Measurements from ENCODE around the gene INPP4B.

Gene INPP4B

DNA sequence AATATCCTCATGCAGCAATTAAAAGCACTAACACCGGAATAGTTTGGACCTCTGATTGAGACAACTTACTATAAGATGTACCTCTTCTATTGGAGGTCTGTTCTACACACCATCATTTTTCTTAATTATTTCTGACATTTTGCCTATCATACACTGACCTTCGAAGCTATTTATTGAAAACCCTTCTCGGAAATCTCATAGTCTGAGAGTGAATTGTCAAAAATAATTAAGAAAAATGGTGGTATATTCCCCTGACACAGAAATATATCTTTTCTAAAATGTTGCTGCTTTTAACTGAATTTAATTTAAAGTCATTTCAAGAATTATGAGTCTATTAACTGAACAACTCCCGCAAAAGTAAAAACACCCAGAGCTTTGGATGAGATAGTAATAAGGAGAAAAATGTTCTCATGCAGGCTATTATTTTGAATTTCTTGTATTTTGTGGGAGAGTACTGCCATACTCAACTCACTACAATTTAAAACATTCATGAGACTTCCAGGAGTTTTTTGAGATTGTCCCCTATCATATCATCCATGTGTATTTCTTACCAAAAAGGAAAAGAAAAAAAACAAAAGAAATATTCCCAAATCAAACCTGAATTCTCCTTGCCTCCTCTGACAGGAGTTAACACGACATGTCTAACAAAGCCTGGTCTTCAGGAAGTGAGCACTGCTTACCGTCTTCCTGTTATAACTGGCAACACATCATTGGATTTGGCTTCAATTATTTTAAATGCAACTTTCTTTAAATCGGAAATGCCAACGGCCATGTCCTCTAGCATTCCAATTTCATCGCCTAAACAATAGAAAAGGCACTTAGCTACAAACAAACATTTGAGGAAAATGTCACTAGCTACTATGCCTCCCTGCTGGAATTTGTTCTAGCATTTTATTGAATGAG lies 724.4 kb downstream of the INPP4B start:
- Histone ChIP-seq H3K27me3 (replicated peaks; ENCODE audit: control insufficient read depth, insufficient read depth, low read length) (no peaks in the 10 kb centered on the region), H3K36me3 (ENCODE audit: control insufficient read depth, insufficient read depth, low read length) (no peaks in the 10 kb centered on the region), H3K4me3 (replicated peaks; ENCODE audit: low read depth, low read length) (no peak overlapping the region)
- no peak for TF ChIP-seq CTCF (IDR thresholded peaks at IDR 0.05; ENCODE audit: insufficient read depth, low read length, poor library complexity, severe bottlenecking)
- DNase-seq (ENCODE audit: extremely low read depth, insufficient read length): no peak

DNA sequence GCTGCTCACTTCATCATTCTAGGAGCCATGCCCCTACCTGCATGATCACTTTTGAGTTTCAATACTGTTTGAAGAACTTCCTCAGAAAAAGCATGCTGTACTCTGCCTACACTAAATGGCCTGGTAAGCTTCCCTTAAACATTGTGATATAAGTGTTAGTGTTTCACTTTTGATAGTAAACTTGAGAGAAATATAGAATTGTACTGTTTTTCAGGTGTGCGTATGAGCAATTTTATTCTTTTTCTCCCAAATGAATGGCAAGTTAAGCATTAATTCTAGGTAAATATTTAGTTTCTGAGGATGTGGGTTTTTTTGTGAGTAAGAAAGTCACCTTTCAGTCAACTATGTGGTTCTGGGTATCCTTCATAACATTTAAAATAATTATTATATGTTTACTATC lies 725.2 kb downstream of the INPP4B start:
- DNase-seq (ENCODE audit: extremely low read depth, insufficient read length): no peak
- no peak overlapping the region for H3K4me3 ChIP-seq (replicated peaks; ENCODE audit: low read depth, low read length)
- no peaks in the 10 kb centered on the region for H3K36me3 ChIP-seq (ENCODE audit: control insufficient read depth, insufficient read depth, low read length)
- no peak for TF ChIP-seq CTCF (IDR thresholded peaks at IDR 0.05; ENCODE audit: insufficient read depth, low read length, poor library complexity, severe bottlenecking)
- no peaks in the 10 kb centered on the region for H3K27me3 ChIP-seq (replicated peaks; ENCODE audit: control insufficient read depth, insufficient read depth, low read length)

- no peak overlapping the region for H3K4me3 ChIP-seq (replicated peaks; ENCODE audit: low read depth, low read length)
- TF ChIP-seq CTCF (IDR thresholded peaks at IDR 0.05; ENCODE audit: insufficient read depth, low read length, poor library complexity, severe bottlenecking): no peak
- DNase-seq (ENCODE audit: extremely low read depth, insufficient read length): no peak
- no peaks in the 10 kb centered on the region for H3K36me3 ChIP-seq (ENCODE audit: control insufficient read depth, insufficient read depth, low read length)
- no peaks in the 10 kb centered on the region for H3K27me3 ChIP-seq (replicated peaks; ENCODE audit: control insufficient read depth, insufficient read depth, low read length)
Observed at GRCh38 chr4:142112451-142112850, 733.6 kb downstream of the INPP4B start.

GRCh38 chr4:142110136-142110535 lies 736.0 kb downstream of the INPP4B start:
- TF ChIP-seq CTCF (IDR thresholded peaks at IDR 0.05; ENCODE audit: insufficient read depth, low read length, poor library complexity, severe bottlenecking): no peak
- no peak for DNase-seq (ENCODE audit: extremely low read depth, insufficient read length)
- Histone ChIP-seq H3K36me3 (ENCODE audit: control insufficient read depth, insufficient read depth, low read length) (no peaks in the 10 kb centered on the region), H3K27me3 (replicated peaks; ENCODE audit: control insufficient read depth, insufficient read depth, low read length) (no peaks in the 10 kb centered on the region), H3K4me3 (replicated peaks; ENCODE audit: low read depth, low read length) (no peak overlapping the region)

DNA sequence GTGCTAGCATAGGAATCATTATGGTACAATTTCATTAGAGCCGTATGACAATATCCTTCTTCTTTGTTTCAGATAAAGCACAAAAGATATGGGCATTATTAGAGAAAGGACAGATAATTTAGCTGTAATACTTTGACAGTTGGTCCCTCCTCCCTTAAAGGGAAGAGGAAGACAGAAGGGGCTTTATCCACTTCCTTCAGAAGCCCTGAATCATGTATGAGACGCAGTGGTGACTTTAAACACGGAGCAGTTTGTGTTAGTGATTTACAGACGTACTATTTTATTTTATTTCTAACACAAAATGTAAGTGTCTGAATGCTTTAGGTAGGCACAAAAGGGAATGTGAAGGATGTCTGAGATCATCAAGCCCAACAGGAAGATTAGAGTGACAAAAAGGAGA lies 742.1 kb downstream of the INPP4B start:
- no peak for DNase-seq (ENCODE audit: extremely low read depth, insufficient read length)
- H3K27me3 ChIP-seq (replicated peaks; ENCODE audit: control insufficient read depth, insufficient read depth, low read length): no peaks in the 10 kb centered on the region
- H3K4me3 ChIP-seq (replicated peaks; ENCODE audit: low read depth, low read length): no peak overlapping the region
- no peaks in the 10 kb centered on the region for H3K36me3 ChIP-seq (ENCODE audit: control insufficient read depth, insufficient read depth, low read length)
- no peak for TF ChIP-seq CTCF (IDR thresholded peaks at IDR 0.05; ENCODE audit: insufficient read depth, low read length, poor library complexity, severe bottlenecking)
